SK-N-SH treated with all-trans-retinoic acid at 6 μM for 48 hours (cell line): Measurements from ENCODE around the gene CPSF6.

Source experiments
- ATAC-seq: fragments of 200-7000 bp; cut with Tn5 transposase; 3 replicates; pipeline ENCODE4 v1.9.1; 2020; ENCODE audit warnings: mild to moderate bottlenecking, moderate library complexity
- ARNTL ChIP-seq: fragments of 450-650 bp; formaldehyde crosslinking; IDR thresholded peaks from 2 replicates; pipeline ENCODE4 v1.5.0; 2020; ENCODE audit warnings: low read depth, mild to moderate bottlenecking, moderate library complexity, borderline replicate concordance
- BACH2 ChIP-seq: fragments of 250-450 bp; sonication (Bioruptor Pico); IDR thresholded peaks from 2 replicates; pipeline ENCODE4 v1.9.0; 2021; ENCODE audit warnings: mild to moderate bottlenecking, borderline replicate concordance
- CSDC2 ChIP-seq: fragments of 250-450 bp; sonication (Bioruptor Pico); IDR thresholded peaks from 2 replicates; pipeline ENCODE4 v1.5.0; 2020; ENCODE audit warnings: mild to moderate bottlenecking, moderate library complexity
- ESRRG ChIP-seq: fragments of 250-450 bp; sonication (Bioruptor Pico); IDR thresholded peaks from 2 replicates; pipeline ENCODE4 v1.6.1; 2021; ENCODE audit warnings: mild to moderate bottlenecking
- GLIS3 ChIP-seq: fragments of 250-450 bp; sonication (Bioruptor Pico); IDR thresholded peaks from 2 replicates; pipeline ENCODE4 v1.5.0; 2020; ENCODE audit warnings: mild to moderate bottlenecking, moderate library complexity
- ISL1 ChIP-seq: fragments of 250-450 bp; sonication (Bioruptor Pico); IDR thresholded peaks from 2 replicates; pipeline ENCODE4 v2.1.2; 2022; ENCODE audit warnings: mild to moderate bottlenecking, moderate library complexity
- OSR1 ChIP-seq: fragments of 250-450 bp; sonication (Bioruptor Pico); IDR thresholded peaks from 2 replicates; pipeline ENCODE4 v1.8.0; 2022; ENCODE audit warnings: moderate library complexity, mild to moderate bottlenecking, inconsistent platforms
- PPARA ChIP-seq: fragments of 250-450 bp; sonication (Bioruptor Pico); IDR thresholded peaks from 2 replicates; pipeline ENCODE4 v1.5.0; 2020; ENCODE audit warnings: mild to moderate bottlenecking, borderline replicate concordance
- SNAI2 ChIP-seq: fragments of 250-450 bp; sonication (Bioruptor Pico); IDR thresholded peaks from 2 replicates; pipeline ENCODE4 v1.5.0; 2020; ENCODE audit warnings: mild to moderate bottlenecking, moderate library complexity
- TCF4 ChIP-seq: fragments of 250-450 bp; sonication (Bioruptor Pico); IDR thresholded peaks from 2 replicates; pipeline ENCODE4 v1.8.0; 2021; ENCODE audit warnings: mild to moderate bottlenecking, moderate library complexity, borderline replicate concordance
- TOX ChIP-seq: fragments of 250-450 bp; sonication (Bioruptor Pico); IDR thresholded peaks from 2 replicates; pipeline ENCODE4 v1.8.0; 2021; ENCODE audit warnings: mild to moderate bottlenecking, moderate library complexity, borderline replicate concordance
- ZC3H10 ChIP-seq: fragments of 250-450 bp; sonication (Bioruptor Pico); IDR thresholded peaks from 2 replicates; pipeline ENCODE4 v1.5.1; 2021; ENCODE audit warnings: mild to moderate bottlenecking, moderate library complexity
- ZFP3 ChIP-seq: fragments of 250-450 bp; sonication (Bioruptor Pico); IDR thresholded peaks from 2 replicates; pipeline ENCODE4 v1.5.0; 2020; ENCODE audit warnings: mild to moderate bottlenecking, moderate library complexity
- ZNF565 ChIP-seq: fragments of 450-650 bp; formaldehyde crosslinking; conservative IDR thresholded peaks from 2 replicates; pipeline ENCODE4 v1.5.0; 2020; ENCODE audit warnings: low read depth, mild to moderate bottlenecking, moderate library complexity
- ZNF70 ChIP-seq: fragments of 450-650 bp; formaldehyde crosslinking; IDR thresholded peaks from 2 replicates; pipeline ENCODE4 v1.5.0; 2020; ENCODE audit warnings: mild to moderate bottlenecking, moderate library complexity
- ZNF8 ChIP-seq: fragments of 450-650 bp; formaldehyde crosslinking; IDR thresholded peaks from 2 replicates; pipeline ENCODE4 v1.5.0; 2020; ENCODE audit warnings: mild to moderate bottlenecking, moderate library complexity
- TF ChIP-seq, protein P1 (sequence below): fragments of 250-450 bp; sonication (Bioruptor Pico); IDR thresholded peaks from 2 replicates; pipeline ENCODE4 v1.8.0; 2021; ENCODE audit warnings: low read depth, mild to moderate bottlenecking, moderate library complexity, borderline replicate concordance
- TF ChIP-seq, protein P2 (sequence below): fragments of 250-450 bp; sonication (Bioruptor Pico); IDR thresholded peaks from 2 replicates; pipeline ENCODE4 v1.5.1; 2020; ENCODE audit warnings: low read depth, mild to moderate bottlenecking, moderate library complexity
- TF ChIP-seq, protein P3 (sequence below): fragments of 250-450 bp; sonication (Bioruptor Pico); IDR thresholded peaks from 2 replicates; pipeline ENCODE4 v1.8.0; 2020; ENCODE audit warnings: mild to moderate bottlenecking, moderate library complexity, borderline replicate concordance
- TF ChIP-seq, protein P4 (sequence below): fragments of 250-450 bp; sonication (Bioruptor Pico); IDR thresholded peaks from 2 replicates; pipeline ENCODE4 v1.5.0; 2020; ENCODE audit warnings: mild to moderate bottlenecking, moderate library complexity
- TF ChIP-seq, protein P5 (sequence below): fragments of 250-450 bp; sonication (Bioruptor Pico); IDR thresholded peaks from 2 replicates; pipeline ENCODE4 v1.5.1; 2021; ENCODE audit warnings: mild to moderate bottlenecking, moderate library complexity

The CPSF6 gene

DNA sequence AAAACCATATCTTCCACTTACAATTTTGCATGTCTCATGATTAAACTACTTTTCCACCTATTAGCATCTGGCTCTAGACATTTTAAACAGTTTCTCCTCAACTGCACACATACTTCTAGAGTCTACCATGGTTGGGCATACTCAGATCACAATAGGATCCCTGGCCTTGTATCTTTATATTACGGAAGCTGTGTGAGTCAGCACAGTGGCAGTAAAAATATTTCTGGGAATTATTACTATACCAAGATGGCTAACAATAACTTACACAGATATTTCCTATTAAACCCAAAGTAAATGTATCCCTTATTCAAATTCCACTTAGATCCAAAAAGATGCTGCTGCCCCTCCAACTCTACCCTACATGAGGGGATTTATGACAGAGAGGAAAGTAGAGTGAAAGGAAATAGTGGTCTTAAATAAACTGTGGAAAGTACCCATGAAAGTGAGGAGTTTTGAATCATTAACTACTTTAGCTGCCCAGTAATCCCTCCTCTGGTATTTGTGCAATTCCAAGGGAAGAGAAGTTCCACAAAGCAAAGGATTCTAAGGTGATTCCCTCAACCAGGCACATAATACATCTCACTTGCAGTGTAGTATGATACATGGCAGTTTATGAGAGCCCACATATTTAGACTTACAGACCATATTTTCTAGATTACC, 14.0 kb upstream of the CPSF6 start:
- TF ChIP-seq ESRRG (no peak), ZNF565 (CRISPR knock-in tag) (no peak), CSDC2 (CRISPR knock-in tag) (no peak), ZNF8 (no peak)
- ATAC-seq = no peak

DNA sequence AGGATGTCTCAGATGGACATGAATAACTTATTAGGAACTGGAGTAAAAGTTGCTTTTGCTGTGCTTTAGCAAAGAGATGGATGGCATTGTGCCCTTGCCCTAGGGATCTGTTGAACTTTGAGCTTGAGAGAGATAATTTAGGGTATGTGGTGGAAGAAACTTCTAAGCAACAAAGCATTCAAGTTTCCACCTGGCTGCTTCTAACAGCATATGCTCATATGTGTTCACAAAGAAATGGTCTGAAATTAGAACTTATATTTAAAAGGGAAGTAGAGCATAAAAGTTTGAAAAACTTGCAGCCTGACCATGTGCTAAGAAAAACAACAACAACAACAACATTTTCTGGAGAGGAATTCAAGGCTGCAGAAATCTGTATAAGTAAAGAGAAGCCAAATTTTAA, 7.9 kb upstream of the CPSF6 start:
- ATAC-seq = no peak
- TF ChIP-seq, protein P1, sequence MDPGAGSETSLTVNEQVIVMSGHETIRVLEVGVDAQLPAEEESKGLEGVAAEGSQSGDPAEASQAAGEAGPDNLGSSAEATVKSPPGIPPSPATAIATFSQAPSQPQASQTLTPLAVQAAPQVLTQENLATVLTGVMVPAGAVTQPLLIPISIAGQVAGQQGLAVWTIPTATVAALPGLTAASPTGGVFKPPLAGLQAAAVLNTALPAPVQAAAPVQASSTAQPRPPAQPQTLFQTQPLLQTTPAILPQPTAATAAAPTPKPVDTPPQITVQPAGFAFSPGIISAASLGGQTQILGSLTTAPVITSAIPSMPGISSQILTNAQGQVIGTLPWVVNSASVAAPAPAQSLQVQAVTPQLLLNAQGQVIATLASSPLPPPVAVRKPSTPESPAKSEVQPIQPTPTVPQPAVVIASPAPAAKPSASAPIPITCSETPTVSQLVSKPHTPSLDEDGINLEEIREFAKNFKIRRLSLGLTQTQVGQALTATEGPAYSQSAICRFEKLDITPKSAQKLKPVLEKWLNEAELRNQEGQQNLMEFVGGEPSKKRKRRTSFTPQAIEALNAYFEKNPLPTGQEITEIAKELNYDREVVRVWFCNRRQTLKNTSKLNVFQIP (CRISPR knock-in tag) = no peak
- no peak for TF ChIP-seq ARNTL (CRISPR knock-in tag)

DNA sequence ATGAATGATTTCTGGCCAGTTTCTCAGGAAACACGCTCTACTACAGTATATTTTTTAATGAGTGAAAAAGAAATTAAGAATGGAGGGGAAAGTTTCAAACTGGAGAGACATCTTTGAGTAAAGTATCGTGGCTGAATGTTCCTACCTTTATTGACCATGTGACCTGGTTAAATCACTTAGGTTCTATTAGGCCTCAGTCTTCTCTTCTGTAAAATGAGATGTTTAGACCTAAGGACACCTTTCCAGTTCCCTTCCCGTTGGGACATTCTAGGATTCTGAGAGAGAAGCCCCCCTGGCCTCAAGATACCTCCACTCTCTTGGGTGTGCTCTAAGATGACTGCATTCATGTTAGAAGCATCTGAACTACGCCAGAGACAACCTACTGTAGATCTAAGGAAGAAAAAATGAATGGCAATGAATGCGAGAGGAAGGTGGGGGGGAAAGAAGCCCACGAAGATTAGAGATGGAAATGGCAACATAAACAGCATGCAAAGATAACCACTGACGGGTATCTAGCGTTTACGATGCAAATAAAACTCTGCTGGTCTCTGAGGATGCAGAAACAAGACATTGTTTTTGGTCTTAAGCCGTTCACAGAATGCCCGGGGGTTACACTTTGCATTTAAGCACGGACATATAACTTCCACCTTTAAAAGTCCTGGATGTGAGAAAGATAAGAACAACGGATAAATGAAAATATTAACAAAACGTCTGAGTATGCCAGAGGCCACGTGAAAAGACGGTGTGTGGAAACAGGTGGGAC, 599 bp upstream of the CPSF6 start:
- TF ChIP-seq, protein P1 (CRISPR knock-in tag) = no peak
- TF ChIP-seq ZC3H10 (no peak), ZNF8 (no peak), TCF4 (CRISPR knock-in tag) (no peak), CSDC2 (CRISPR knock-in tag) (no peak), ZFP3 (no peak), ISL1 (CRISPR knock-in tag) (no peak), BACH2 (CRISPR knock-in tag) (no peak), SNAI2 (CRISPR knock-in tag) (no peak), ZNF70 (no peak)
- TF ChIP-seq, protein P2, sequence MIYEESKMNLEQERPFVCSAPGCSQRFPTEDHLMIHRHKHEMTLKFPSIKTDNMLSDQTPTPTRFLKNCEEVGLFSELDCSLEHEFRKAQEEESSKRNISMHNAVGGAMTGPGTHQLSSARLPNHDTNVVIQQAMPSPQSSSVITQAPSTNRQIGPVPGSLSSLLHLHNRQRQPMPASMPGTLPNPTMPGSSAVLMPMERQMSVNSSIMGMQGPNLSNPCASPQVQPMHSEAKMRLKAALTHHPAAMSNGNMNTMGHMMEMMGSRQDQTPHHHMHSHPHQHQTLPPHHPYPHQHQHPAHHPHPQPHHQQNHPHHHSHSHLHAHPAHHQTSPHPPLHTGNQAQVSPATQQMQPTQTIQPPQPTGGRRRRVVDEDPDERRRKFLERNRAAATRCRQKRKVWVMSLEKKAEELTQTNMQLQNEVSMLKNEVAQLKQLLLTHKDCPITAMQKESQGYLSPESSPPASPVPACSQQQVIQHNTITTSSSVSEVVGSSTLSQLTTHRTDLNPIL (CRISPR knock-in tag) = no peak
- TF ChIP-seq, protein P3, sequence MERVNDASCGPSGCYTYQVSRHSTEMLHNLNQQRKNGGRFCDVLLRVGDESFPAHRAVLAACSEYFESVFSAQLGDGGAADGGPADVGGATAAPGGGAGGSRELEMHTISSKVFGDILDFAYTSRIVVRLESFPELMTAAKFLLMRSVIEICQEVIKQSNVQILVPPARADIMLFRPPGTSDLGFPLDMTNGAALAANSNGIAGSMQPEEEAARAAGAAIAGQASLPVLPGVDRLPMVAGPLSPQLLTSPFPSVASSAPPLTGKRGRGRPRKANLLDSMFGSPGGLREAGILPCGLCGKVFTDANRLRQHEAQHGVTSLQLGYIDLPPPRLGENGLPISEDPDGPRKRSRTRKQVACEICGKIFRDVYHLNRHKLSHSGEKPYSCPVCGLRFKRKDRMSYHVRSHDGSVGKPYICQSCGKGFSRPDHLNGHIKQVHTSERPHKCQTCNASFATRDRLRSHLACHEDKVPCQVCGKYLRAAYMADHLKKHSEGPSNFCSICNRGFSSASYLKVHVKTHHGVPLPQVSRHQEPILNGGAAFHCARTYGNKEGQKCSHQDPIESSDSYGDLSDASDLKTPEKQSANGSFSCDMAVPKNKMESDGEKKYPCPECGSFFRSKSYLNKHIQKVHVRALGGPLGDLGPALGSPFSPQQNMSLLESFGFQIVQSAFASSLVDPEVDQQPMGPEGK (CRISPR knock-in tag) = no peak
- ATAC-seq = peak; percentile 3; the same call in 1 of the 3 replicates

DNA sequence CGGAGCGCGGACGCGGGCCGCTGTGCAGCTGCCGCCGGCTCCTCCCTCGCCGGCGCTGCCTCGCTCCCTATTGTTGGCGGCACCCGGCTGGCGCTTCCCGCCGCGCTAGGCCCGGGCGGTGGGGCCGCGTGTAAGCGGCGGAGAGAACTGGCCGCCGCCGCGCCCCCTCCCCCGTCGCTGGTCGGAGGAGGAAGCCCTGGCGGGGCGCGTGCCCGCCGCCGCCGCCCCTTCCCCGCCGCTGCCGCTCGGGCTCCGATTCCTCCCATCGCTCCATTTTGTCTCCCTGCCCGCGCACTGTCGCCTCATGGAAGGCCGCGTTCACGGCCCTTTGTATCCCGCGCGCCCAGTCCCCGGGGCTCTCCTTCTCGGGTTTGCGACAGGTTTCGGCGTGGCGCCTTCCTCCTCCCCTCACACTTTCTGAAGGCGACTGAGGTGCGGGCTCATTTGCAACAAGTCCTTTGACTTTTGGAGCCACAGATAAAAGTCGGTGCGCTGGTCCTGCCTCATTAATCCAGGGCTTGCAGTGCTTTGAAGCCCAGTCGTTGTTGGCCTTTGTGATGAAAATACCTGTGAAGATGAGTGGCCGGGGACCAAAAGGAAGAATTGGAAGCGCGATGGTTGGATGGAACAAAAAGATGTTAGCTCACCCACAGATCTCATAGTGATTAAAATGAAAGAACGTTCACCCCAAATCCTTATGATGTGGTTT, 707 bp downstream of the CPSF6 start:
- peak; percentile 36 for ATAC-seq
- no peak for TF ChIP-seq ISL1 (CRISPR knock-in tag)
- TF ChIP-seq BACH2 (CRISPR knock-in tag) = no peak
- no peak for TF ChIP-seq ZFP3
- no peak for TF ChIP-seq OSR1 (CRISPR knock-in tag)
- TF ChIP-seq ZC3H10 = no peak
- TF ChIP-seq TOX (CRISPR knock-in tag) = no peak
- no peak for TF ChIP-seq CSDC2 (CRISPR knock-in tag)
- TF ChIP-seq, protein P4, sequence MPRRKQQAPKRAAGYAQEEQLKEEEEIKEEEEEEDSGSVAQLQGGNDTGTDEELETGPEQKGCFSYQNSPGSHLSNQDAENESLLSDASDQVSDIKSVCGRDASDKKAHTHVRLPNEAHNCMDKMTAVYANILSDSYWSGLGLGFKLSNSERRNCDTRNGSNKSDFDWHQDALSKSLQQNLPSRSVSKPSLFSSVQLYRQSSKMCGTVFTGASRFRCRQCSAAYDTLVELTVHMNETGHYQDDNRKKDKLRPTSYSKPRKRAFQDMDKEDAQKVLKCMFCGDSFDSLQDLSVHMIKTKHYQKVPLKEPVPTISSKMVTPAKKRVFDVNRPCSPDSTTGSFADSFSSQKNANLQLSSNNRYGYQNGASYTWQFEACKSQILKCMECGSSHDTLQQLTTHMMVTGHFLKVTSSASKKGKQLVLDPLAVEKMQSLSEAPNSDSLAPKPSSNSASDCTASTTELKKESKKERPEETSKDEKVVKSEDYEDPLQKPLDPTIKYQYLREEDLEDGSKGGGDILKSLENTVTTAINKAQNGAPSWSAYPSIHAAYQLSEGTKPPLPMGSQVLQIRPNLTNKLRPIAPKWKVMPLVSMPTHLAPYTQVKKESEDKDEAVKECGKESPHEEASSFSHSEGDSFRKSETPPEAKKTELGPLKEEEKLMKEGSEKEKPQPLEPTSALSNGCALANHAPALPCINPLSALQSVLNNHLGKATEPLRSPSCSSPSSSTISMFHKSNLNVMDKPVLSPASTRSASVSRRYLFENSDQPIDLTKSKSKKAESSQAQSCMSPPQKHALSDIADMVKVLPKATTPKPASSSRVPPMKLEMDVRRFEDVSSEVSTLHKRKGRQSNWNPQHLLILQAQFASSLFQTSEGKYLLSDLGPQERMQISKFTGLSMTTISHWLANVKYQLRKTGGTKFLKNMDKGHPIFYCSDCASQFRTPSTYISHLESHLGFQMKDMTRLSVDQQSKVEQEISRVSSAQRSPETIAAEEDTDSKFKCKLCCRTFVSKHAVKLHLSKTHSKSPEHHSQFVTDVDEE (CRISPR knock-in tag) = no peak
- no peak for TF ChIP-seq ZNF8
- no peak for TF ChIP-seq ZNF70
- no peak for TF ChIP-seq GLIS3
- TF ChIP-seq, protein P3 (CRISPR knock-in tag) = no peak
- TF ChIP-seq, protein P5, sequence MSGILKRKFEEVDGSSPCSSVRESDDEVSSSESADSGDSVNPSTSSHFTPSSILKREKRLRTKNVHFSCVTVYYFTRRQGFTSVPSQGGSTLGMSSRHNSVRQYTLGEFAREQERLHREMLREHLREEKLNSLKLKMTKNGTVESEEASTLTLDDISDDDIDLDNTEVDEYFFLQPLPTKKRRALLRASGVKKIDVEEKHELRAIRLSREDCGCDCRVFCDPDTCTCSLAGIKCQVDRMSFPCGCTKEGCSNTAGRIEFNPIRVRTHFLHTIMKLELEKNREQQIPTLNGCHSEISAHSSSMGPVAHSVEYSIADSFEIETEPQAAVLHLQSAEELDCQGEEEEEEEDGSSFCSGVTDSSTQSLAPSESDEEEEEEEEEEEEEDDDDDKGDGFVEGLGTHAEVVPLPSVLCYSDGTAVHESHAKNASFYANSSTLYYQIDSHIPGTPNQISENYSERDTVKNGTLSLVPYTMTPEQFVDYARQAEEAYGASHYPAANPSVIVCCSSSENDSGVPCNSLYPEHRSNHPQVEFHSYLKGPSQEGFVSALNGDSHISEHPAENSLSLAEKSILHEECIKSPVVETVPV = no peak
- TF ChIP-seq PPARA (CRISPR knock-in tag) = no peak
